Stimulated activated CD8-positive, alpha-beta memory T cell treated with anti-CD3 and anti-CD28 coated beads, Interleukin-4, amount 100 ng/mL, for 48 hours (primary cell): ENCODE data around the gene ZNF432.
A peak's percentile ranks its signal among the peaks of the same experiment; 100 is the strongest.

Experiments
- DNase-seq: peaks from one replicate; pipeline ENCODE4 v3.0.0-alpha.2; 2020

The ZNF432 gene

DNA sequence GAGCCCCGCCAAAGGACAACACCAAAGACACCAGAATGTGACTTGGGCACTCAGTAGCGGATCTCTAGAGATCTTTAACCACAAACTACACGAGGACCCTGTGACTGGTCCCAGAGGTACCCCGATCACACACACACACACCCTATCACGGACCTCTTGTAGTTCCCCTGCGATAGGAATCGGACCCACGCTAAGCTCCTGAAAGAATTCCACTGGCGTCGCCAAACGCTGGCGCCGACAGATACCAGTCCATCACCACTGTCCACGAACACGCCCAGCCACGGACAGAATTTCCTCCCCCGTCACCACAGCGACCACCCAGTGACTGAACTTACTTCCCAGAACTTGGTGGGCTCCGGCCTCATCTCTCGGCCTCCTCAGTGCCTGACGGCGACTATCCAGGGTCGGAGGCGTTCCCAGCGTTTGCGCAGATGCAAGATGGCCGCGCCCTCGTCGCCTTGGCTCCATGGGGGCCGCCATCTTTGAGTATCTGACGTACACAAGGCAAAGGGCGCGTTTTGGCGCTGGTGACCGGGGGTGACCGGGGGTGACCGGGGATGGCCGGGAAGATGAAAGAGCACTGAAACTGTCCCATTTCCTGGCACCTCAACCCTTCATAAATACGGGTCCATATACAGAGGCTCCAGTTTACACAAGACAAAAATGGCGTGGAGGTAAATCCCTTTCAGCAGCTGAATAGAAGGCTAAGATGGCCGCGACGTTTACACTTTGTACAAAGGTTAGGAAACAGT is 40.7 kb downstream of the ZNF432 start, which contains the start of gene ZNF615:
TSS of gene ZNF615 (minus strand) at position 406 of the 752 bp plus-strand sequence. CDS start 4,500 bp downstream, outside the sequence.
- peak; percentile 93 for DNase-seq

DNA sequence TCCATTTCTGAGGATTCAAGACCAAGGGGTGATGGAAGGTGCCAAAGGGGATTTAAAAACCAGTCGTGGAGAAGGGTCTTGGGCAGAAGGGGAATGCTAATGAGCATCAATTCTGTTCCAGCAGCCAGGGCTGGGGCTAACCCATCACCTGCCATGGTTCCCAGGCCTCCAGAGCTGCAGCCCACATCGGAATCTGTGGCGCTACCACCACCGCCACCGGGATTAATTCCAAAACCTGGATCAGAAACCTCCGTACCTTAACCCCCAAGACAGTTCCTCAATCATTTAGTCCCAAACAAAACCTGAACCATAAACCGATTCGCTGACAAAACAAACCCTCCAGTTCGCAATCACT is 41.2 kb downstream of the ZNF432 start:
- no peak for DNase-seq

GRCh38 chr19:51994048-51994644 is 54.5 kb downstream of the ZNF432 start:
- no peak for DNase-seq

DNA sequence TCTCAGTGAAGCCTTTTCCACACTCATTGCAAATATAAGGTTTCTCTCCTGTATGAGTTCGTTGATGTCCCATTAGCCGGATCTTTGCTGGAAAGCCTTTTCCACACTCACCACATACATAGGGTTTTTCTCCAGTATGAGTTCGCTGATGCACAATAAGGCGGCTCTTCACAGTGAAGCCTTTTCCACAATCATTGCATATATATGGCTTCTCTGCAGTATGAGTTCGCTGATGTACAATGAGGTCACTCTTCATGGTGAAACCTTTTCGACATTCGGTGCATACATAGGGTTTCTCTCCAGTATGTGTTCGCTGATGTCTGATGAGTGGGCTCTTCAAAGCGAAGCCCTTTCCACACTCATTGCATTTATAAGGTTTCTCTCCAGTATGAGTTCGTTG is 55.2 kb downstream of the ZNF432 start:
- DNase-seq = no peak

- DNase-seq = peak; percentile 85
Measured at GRCh38 chr19:51986309-51987291, 62.0 kb downstream of the ZNF432 start, which contains the start of gene ZNF350. Gene ZNF350, minus strand, starts transcription at chr19:51986840. Its CDS starts 12,480 bp downstream, at chr19:51974360.

DNA sequence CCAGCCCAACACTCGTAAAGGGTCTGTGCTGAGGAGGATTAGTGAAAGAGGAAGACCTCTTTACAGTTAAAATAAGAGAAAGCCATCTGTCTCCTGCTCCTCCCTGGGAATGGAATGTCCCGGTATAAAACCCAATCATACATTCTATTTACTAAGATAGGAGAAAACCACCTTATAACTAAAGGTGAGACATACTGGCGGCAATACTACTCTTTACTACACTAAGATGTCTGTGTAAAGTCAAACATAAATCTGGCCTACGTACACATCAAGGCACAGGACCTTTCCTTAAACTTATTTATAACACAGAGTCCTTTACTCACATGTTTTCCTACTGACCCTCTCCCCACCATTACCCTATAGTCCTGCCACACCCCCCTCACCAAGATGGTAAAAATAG is 65.3 kb downstream of the ZNF432 start:
- DNase-seq = no peak
